Suprapubic skin (tissue), 4 donors: ENCODE results near the gene ANKRD60. TPM values are rescaled to one million over a fixed set of nuclear protein-coding genes. Genes with fewer than 3 reads are reported as not detected.

ENCODE experiments used
- DNase-seq, 2 donors: peaks; one replicate each; pipeline ENCODE4 v3.0.0-alpha.2; 2019; ENCODE audit warnings: low spot score in 2 of 2
- H3K27ac ChIP-seq: fragments of 200-600 bp; sonication (generic); one replicate; pipeline ENCODE4 v1.5.1; 2019
- H3K27me3 ChIP-seq: fragments of 200-600 bp; sonication (generic); one replicate; pipeline ENCODE4 v1.5.1; 2019
- H3K36me3 ChIP-seq: fragments of 200-600 bp; sonication (generic); one replicate; pipeline ENCODE4 v1.5.1; 2019
- H3K4me1 ChIP-seq: fragments of 200-600 bp; sonication (generic); one replicate; pipeline ENCODE4 v1.5.1; 2019
- H3K4me3 ChIP-seq: fragments of 200-600 bp; sonication (generic); one replicate; pipeline ENCODE4 v1.5.1; 2019; ENCODE audit warnings: mild to moderate bottlenecking
- H3K9me3 ChIP-seq: fragments of 200-600 bp; sonication (generic); one replicate; pipeline ENCODE4 v1.5.1; 2019
- EP300 ChIP-seq: sonication (generic); formaldehyde crosslinking; IDR thresholded peaks from one replicate; pipeline ENCODE4 v1.6.1; 2017; ENCODE audit warnings: antibody characterized with exemption
- POLR2A ChIP-seq, 2 donors: fragments of 450-650 bp; IDR thresholded peaks; one replicate each; pipeline ENCODE4 v1.6.1; 2017; ENCODE audit warnings: antibody characterized with exemption in 2 of 2, mild to moderate bottlenecking in 2 of 2, moderate library complexity in 2 of 2
- POLR2AphosphoS5 ChIP-seq, 3 donors: sonication (generic); formaldehyde crosslinking; IDR thresholded peaks; one replicate each; pipeline ENCODE4 v1.6.1; 2017; ENCODE audit warnings: antibody characterized with exemption in 3 of 3
- WGBS: methylation state at CpG from one replicate; pipeline ENCODE4 v1.1.5; 2018; 5-methylcytosine and 5-hydroxymethylcytosine counted together
- total RNA-seq, 4 donors: library from RNA; depleted of rRNA; stranded (reverse); fragments of >200 nt; gene quantifications; one replicate each; pipeline ENCODE4 v1.1.0, GENCODE V29; 2016
- TF ChIP-seq, protein P1 (sequence below), 2 donors: fragments of 200-600 bp in 1 of 2; fragments of 450-650 bp in 1 of 2; sonication (generic) in 1 of 2; IDR thresholded peaks; one replicate each; pipeline ENCODE4 v1.5.1; 2016 to 2019; ENCODE audit warnings: antibody characterized with exemption in 2 of 2, mild to moderate bottlenecking in 1 of 2, moderate library complexity in 1 of 2

The ANKRD60 gene
- total RNA-seq, 4 donors from 2014 or later: not detected

DNA sequence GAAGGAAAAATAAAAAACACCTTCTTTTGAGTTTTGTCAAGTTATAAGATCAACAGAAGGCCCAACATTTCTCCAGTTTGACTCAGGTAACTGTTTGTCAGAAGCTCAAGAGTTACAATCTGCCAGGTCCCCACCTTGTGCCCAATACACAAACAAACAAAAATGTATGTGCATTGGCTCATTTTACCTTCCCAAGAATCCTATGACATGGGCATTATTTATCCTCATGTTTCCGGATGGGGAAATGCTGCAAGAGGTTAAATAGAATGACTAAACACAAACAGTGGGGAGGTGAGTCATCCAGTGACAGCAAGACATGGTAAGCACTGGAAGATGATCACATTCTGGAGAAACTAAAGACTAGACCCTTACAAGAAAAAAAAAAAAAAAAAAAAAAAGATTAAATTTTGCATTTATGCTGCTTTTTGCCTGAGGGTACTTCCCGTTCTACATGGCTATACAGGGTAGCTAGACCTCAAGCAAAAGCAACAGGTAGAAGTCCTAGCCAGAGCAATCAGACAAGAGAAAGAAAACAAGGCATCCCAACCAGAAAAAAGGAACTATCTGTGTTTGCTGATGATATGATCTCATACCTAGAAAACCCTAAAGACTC lies 23.6 kb upstream of the ANKRD60 start:
- no peak for TF ChIP-seq POLR2AphosphoS5 (IDR thresholded peaks at IDR 0.05)
- no peak for TF ChIP-seq EP300
- no peak for TF ChIP-seq POLR2A (IDR thresholded peaks at IDR 0.05)
- TF ChIP-seq, protein P1, sequence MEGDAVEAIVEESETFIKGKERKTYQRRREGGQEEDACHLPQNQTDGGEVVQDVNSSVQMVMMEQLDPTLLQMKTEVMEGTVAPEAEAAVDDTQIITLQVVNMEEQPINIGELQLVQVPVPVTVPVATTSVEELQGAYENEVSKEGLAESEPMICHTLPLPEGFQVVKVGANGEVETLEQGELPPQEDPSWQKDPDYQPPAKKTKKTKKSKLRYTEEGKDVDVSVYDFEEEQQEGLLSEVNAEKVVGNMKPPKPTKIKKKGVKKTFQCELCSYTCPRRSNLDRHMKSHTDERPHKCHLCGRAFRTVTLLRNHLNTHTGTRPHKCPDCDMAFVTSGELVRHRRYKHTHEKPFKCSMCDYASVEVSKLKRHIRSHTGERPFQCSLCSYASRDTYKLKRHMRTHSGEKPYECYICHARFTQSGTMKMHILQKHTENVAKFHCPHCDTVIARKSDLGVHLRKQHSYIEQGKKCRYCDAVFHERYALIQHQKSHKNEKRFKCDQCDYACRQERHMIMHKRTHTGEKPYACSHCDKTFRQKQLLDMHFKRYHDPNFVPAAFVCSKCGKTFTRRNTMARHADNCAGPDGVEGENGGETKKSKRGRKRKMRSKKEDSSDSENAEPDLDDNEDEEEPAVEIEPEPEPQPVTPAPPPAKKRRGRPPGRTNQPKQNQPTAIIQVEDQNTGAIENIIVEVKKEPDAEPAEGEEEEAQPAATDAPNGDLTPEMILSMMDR (IDR thresholded peaks at IDR 0.05): no peak
- no peak overlapping the region for H3K27ac ChIP-seq
- H3K4me3 ChIP-seq: no peak overlapping the region
- no peak for DNase-seq
- peaks cover 20% of the 10 kb centered on the region for H3K36me3 ChIP-seq
- 85% methylated on average over 2 of the region's 2 CpGs for WGBS
- no peaks in the 10 kb centered on the region for H3K4me1 ChIP-seq
- no peaks in the 10 kb centered on the region for H3K9me3 ChIP-seq
- no peaks in the 10 kb centered on the region for H3K27me3 ChIP-seq

- TF ChIP-seq POLR2AphosphoS5 (IDR thresholded peaks at IDR 0.05) (no peak), EP300 (no peak), POLR2A (IDR thresholded peaks at IDR 0.05) (no peak)
- TF ChIP-seq, protein P1 (IDR thresholded peaks at IDR 0.05): no peak
- no peaks in the 10 kb centered on the region for H3K27me3 ChIP-seq
- H3K9me3 ChIP-seq: no peaks in the 10 kb centered on the region
- DNase-seq: no peak
- H3K4me1 ChIP-seq: no peaks in the 10 kb centered on the region
- 82% methylated on average over 8 of the region's 8 CpGs for WGBS
- no peak overlapping the region for H3K27ac ChIP-seq
- no peak overlapping the region for H3K4me3 ChIP-seq
- peaks cover 24% of the 10 kb centered on the region for H3K36me3 ChIP-seq
Observed at GRCh38 chr20:58251348-58251978, 23.0 kb upstream of the ANKRD60 start.

DNA sequence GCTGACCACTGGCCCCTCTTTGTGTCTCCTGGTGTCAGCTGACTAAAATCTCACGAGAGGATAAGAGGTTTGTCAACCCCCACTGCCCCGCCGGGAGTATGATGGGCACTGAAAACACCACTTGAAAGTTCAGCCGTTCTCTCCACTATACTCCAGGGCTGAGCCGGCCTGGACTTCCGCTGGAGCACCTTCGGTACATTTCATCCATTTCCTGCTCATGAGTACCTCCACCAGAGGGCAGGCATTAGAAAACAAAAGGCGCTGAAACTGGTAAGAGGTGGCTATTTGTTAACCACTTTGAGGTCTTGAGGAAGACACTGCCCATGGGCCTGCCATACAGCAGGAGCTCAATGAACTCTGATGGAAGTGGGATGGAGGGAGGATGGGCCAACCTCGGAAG lies 17.9 kb upstream of the ANKRD60 start:
- no peaks in the 10 kb centered on the region for H3K4me1 ChIP-seq
- H3K9me3 ChIP-seq: no peaks in the 10 kb centered on the region
- no peaks in the 10 kb centered on the region for H3K27me3 ChIP-seq
- DNase-seq: no peak
- WGBS: 79% methylated on average over 8 of the region's 9 CpGs
- H3K36me3 ChIP-seq: peaks cover 55% of the 10 kb centered on the region
- H3K4me3 ChIP-seq: no peak overlapping the region
- H3K27ac ChIP-seq: no peak overlapping the region
- TF ChIP-seq EP300 (no peak), POLR2A (IDR thresholded peaks at IDR 0.05) (no peak), POLR2AphosphoS5 (IDR thresholded peaks at IDR 0.05) (no peak)
- TF ChIP-seq, protein P1 (IDR thresholded peaks at IDR 0.05): no peak

- no peak for TF ChIP-seq POLR2AphosphoS5 (IDR thresholded peaks at IDR 0.05)
- TF ChIP-seq, protein P1 (IDR thresholded peaks at IDR 0.05): no peak
- TF ChIP-seq EP300: no peak
- TF ChIP-seq POLR2A (IDR thresholded peaks at IDR 0.05): no peak
- Histone ChIP-seq H3K27ac (no peak overlapping the region), H3K4me1 (no peaks in the 10 kb centered on the region), H3K36me3 (peaks cover 55% of the 10 kb centered on the region), H3K27me3 (no peaks in the 10 kb centered on the region), H3K9me3 (no peaks in the 10 kb centered on the region), H3K4me3 (no peak overlapping the region)
- no peak for DNase-seq
- 88% methylated on average over 7 of the region's 8 CpGs for WGBS
Observed at GRCh38 chr20:58245931-58246330, 17.5 kb upstream of the ANKRD60 start.

DNA sequence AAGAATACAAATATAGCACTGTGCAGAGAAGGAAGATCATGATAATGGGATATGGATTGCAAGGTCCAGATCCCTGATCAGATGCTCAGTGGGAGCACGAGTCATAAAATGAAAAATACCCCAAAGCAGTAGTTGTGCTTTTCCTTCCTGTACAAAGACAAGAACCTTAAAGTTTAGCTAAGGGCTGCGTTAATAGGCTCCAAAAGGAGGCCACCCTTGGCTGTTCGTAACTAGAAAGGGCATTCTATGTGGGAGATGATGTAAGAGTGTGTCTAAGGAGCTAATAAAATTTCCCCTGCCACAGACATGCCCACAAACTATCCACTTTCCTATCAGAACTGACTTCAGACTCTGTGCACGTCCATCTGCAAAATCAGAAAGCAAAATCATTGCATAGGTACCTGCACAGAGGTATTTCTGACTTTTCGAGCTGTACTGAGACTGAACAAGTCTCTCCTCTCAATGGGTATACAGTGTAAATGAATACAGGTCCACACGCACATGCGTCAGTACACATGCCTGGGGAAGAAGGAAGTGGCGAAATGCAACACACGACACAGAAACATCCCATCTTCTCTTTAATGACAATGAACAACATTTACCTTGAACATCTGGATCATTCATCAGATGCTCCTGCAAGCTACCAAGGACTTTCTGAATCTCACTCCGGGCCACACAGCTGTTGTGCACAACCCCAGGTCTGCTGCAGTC lies 16.9 kb upstream of the ANKRD60 start:
- H3K36me3 ChIP-seq: peaks cover 53% of the 10 kb centered on the region
- H3K27ac ChIP-seq: no peak overlapping the region
- H3K4me3 ChIP-seq: no peak overlapping the region
- no peaks in the 10 kb centered on the region for H3K9me3 ChIP-seq
- no peak for DNase-seq
- WGBS: 91% methylated on average over 10 of the region's 10 CpGs
- no peaks in the 10 kb centered on the region for H3K27me3 ChIP-seq
- no peaks in the 10 kb centered on the region for H3K4me1 ChIP-seq
- TF ChIP-seq EP300 (no peak), POLR2A (IDR thresholded peaks at IDR 0.05) (no peak), POLR2AphosphoS5 (IDR thresholded peaks at IDR 0.05) (no peak)
- TF ChIP-seq, protein P1 (IDR thresholded peaks at IDR 0.05): no peak
